ENCODE results near the gene ZMIZ1. TPM values are rescaled to one million over a fixed set of nuclear protein-coding genes. Genes with fewer than 3 reads are reported as not detected.

Gene ZMIZ1
- total RNA-seq, 4 donors from 2014 or later = 22.7 to 37.5 (median 31.7) TPM

DNA sequence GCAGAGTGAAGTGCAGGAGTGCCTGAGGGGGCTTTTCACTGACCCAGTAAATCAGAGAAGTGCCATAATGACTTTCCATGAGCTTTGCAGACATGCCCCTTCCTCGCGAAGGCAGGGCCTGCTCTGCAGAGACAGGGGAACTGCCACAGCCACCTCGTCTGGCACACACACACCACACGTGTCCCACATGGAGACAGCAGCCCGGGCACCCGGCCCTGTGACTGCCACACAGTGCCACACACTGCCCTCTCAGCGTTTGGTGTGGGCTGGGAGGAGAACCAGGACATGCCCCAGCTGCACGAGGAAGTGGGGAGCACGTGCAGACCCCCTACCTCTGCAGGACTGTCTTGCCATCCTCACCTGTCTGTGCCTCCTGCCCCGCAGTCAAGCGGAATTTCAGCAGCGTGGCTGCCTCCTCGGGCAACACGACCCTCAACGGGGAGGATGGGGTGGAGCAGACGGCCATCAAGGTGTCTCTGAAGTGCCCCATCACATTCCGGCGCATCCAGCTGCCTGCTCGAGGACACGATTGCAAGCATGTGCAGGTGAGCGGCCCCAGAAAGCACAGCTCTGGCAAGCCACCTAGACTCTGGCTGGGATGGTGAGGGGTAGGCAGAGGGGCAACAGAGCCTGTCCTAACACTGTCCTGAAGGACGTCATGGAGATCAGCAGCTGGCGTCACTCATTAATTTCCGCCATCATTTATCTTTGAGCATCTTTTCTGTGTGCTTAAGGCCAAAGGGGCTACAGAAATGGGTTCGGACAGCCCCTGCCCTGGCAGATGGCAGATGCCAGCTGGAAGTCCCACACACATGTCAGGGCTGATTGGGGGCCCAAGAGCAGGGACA, 235.1 kb downstream of the ZMIZ1 start:
- no peak overlapping the region for H3K4me3 ChIP-seq
- no peak for ATAC-seq
- no peaks in the 10 kb centered on the region for H3K4me1 ChIP-seq
- peaks cover 8 to 97% of the 10 kb centered on the region in 2 donors for H3K36me3 ChIP-seq
- no peaks in the 10 kb centered on the region for H3K9me3 ChIP-seq
- no peaks in the 10 kb centered on the region for H3K27me3 ChIP-seq
- in situ Hi-C loops (cut with MboI; ENCODE audit: low sequenced_read_pairs in 4 of 4) (no loop called here), intact Hi-C loops (cut with DNase I; ENCODE audit: low total_unique reads) (no loop called here)
- H3K27ac ChIP-seq = no peak overlapping the region
- no peak for DNase-seq
- no peak for TF ChIP-seq POLR2A (IDR thresholded peaks at IDR 0.05)
- TF ChIP-seq, protein P1, sequence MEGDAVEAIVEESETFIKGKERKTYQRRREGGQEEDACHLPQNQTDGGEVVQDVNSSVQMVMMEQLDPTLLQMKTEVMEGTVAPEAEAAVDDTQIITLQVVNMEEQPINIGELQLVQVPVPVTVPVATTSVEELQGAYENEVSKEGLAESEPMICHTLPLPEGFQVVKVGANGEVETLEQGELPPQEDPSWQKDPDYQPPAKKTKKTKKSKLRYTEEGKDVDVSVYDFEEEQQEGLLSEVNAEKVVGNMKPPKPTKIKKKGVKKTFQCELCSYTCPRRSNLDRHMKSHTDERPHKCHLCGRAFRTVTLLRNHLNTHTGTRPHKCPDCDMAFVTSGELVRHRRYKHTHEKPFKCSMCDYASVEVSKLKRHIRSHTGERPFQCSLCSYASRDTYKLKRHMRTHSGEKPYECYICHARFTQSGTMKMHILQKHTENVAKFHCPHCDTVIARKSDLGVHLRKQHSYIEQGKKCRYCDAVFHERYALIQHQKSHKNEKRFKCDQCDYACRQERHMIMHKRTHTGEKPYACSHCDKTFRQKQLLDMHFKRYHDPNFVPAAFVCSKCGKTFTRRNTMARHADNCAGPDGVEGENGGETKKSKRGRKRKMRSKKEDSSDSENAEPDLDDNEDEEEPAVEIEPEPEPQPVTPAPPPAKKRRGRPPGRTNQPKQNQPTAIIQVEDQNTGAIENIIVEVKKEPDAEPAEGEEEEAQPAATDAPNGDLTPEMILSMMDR (IDR thresholded peaks at IDR 0.05 in 4 of 5, conservative IDR thresholded peaks at IDR 0.05 in 1 of 5) = no peak

DNA sequence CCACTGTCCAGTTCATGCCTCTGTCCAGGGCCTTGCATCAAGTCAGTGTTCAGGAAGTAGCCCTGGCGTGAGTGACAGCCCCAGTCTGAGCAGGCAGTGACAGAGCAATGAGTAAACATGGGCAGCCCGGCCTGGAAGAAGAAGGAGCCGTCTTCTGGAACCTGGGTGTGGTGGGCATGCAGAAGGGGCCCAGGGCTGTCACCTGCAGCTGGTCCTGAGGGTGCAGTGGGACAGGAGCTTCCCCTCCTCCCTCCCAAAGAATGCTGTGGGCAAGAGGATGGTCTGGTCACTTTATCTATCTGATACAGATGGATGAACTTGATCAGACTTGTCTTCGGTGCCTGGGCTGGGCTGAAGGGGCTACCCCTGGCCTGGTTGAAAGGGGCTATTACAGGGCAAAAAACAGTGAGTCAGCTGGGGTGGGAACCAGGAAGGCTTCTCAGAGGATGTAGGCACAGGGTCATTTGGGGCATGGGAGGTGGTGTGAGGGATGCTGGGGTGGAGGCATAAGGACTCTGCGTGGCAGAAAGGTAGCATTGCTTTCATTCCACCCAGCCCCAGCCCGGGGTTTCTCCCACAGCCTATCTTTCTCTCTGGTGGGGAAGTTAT, 235.8 kb downstream of the ZMIZ1 start:
- H3K27me3 ChIP-seq = no peaks in the 10 kb centered on the region
- peaks cover 8 to 97% of the 10 kb centered on the region in 2 donors for H3K36me3 ChIP-seq
- ATAC-seq (no peak), DNase-seq (no peak)
- no peaks in the 10 kb centered on the region for H3K9me3 ChIP-seq
- H3K4me1 ChIP-seq = no peaks in the 10 kb centered on the region
- H3K27ac ChIP-seq = no peak overlapping the region
- TF ChIP-seq, protein P1 (IDR thresholded peaks at IDR 0.05 in 4 of 5, conservative IDR thresholded peaks at IDR 0.05 in 1 of 5) = no peak
- no peak for TF ChIP-seq POLR2A (IDR thresholded peaks at IDR 0.05)
- intact Hi-C loops (cut with DNase I; ENCODE audit: low total_unique reads) = no loop called here
- in situ Hi-C loops (cut with MboI; ENCODE audit: low sequenced_read_pairs in 4 of 4) = no loop called here
- no peak overlapping the region for H3K4me3 ChIP-seq

DNA sequence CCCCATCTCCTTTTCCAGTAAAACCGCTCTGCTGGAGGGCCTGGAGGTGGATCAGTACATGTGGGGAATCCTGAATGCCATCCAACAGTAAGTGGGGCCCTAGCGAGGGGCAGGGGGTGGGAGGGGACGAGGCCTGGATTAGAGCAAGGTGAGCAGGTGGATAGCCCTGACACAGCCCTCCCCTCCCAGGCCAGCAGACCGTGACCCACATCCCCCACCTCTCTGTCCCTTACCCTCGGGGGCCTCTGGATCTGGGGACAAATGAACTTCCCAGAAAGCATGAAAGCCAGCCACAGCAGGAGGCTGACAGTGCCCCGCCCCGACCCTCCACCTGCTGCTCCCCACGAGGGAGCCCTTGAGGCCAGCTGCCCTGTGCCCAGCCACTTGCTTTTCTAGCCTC, 236.7 kb downstream of the ZMIZ1 start:
- intact Hi-C loops (cut with DNase I; ENCODE audit: low total_unique reads) (no loop called here), in situ Hi-C loops (cut with MboI; ENCODE audit: low sequenced_read_pairs in 4 of 4) (no loop called here)
- Histone ChIP-seq H3K4me1 (no peaks in the 10 kb centered on the region), H3K36me3 (peaks cover 8 to 97% of the 10 kb centered on the region in 2 donors), H3K27me3 (no peaks in the 10 kb centered on the region), H3K9me3 (no peaks in the 10 kb centered on the region), H3K27ac (no peak overlapping the region), H3K4me3 (no peak overlapping the region)
- ATAC-seq (no peak), DNase-seq (no peak)
- TF ChIP-seq, protein P1 (IDR thresholded peaks at IDR 0.05 in 4 of 5, conservative IDR thresholded peaks at IDR 0.05 in 1 of 5) = no peak
- TF ChIP-seq POLR2A (IDR thresholded peaks at IDR 0.05) = no peak

DNA sequence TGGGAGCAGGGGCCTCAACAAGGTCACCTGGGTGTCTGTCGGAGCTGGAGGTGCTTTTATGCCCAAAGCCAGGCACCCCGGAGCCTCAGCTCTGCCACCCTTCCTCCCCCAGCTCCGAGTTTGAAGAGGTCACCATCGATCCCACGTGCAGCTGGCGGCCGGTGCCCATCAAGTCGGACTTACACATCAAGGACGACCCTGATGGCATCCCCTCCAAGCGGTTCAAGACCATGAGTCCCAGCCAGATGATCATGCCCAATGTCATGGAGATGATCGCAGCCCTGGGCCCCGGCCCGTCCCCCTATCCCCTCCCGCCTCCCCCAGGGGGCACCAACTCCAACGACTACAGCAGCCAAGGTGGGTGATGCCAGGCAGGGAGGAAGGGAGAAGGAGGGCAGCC, 237.2 kb downstream of the ZMIZ1 start:
- H3K27me3 ChIP-seq = no peaks in the 10 kb centered on the region
- in situ Hi-C loops (cut with MboI; ENCODE audit: low sequenced_read_pairs in 4 of 4) (no loop called here), intact Hi-C loops (cut with DNase I; ENCODE audit: low total_unique reads) (no loop called here)
- no peak overlapping the region for H3K4me3 ChIP-seq
- no peaks in the 10 kb centered on the region for H3K4me1 ChIP-seq
- H3K36me3 ChIP-seq = peaks cover 5 to 97% of the 10 kb centered on the region in 2 donors
- DNase-seq (no peak), ATAC-seq (no peak)
- H3K27ac ChIP-seq = no peak overlapping the region
- TF ChIP-seq POLR2A (IDR thresholded peaks at IDR 0.05) = no peak
- TF ChIP-seq, protein P1 (IDR thresholded peaks at IDR 0.05 in 4 of 5, conservative IDR thresholded peaks at IDR 0.05 in 1 of 5) = no peak
- no peaks in the 10 kb centered on the region for H3K9me3 ChIP-seq

All from gastrocnemius medialis (tissue), 4 donors.